Heart right ventricle (tissue), 16 donors: Measurements from ENCODE around the gene CMYA5. TPM values are rescaled to one million over a fixed set of nuclear protein-coding genes. Genes with fewer than 3 reads are reported as not detected.
A peak's percentile ranks its signal among the peaks of the same experiment; 100 is the strongest.

Source experiments
- ATAC-seq, 8 donors: fragments of 200-7000 bp; cut with Tn5 transposase; one replicate each; pipeline ENCODE4 v1.9.1; 2020; ENCODE audit warnings: mild to moderate bottlenecking in 8 of 8, moderate library complexity in 8 of 8, moderate number of reproducible peaks in 1 of 8
- DNase-seq, 2 donors: peaks; one replicate each; pipeline ENCODE4 v3.0.0-alpha.2; 2020
- H3K27ac ChIP-seq, 10 donors: fragments of 200-600 bp; sonication (generic) in 2 of 10; one replicate each; pipeline versions ENCODE4 v1.5.0 to v1.8.0; 2020 to 2022; ENCODE audit warnings: mild to moderate bottlenecking in 3 of 10
- H3K27me3 ChIP-seq, 7 donors: fragments of 200-600 bp; one replicate each; pipeline ENCODE4 v1.8.0; 2021 to 2022; ENCODE audit warnings: mild to moderate bottlenecking in 2 of 7
- H3K36me3 ChIP-seq, 9 donors: fragments of 200-600 bp; sonication (generic) in 1 of 9; one replicate each; pipeline versions ENCODE4 v1.5.0 to v1.8.0; 2020 to 2022; ENCODE audit warnings: mild to moderate bottlenecking in 2 of 9
- H3K4me1 ChIP-seq, 9 donors: fragments of 200-600 bp; sonication (generic) in 1 of 9; one replicate each; pipeline versions ENCODE4 v1.5.0 to v1.8.0; 2020 to 2022; ENCODE audit warnings: mild to moderate bottlenecking in 4 of 9
- H3K4me3 ChIP-seq, 10 donors: fragments of 200-600 bp; sonication (generic) in 2 of 10; one replicate each; pipeline versions ENCODE4 v1.5.0 to v1.8.0; 2020 to 2022; ENCODE audit warnings: mild to moderate bottlenecking in 7 of 10, moderate library complexity in 2 of 10
- H3K9me3 ChIP-seq, 11 donors: fragments of 200-600 bp in 10 of 11; sonication (generic) in 2 of 11; one replicate each; pipeline versions ENCODE4 v1.5.0 to v1.8.0; 2013 to 2022; ENCODE audit warnings: mild to moderate bottlenecking in 2 of 11, control low read depth in 1 of 11, moderate library complexity in 1 of 11
- CTCF ChIP-seq, 9 donors: fragments of 200-600 bp; sonication (generic) in 2 of 9; IDR thresholded peaks; one replicate each; pipeline versions ENCODE4 v1.5.0 to v1.8.0; 2021 to 2022; ENCODE audit warnings: antibody characterized with exemption in 9 of 9, mild to moderate bottlenecking in 5 of 9, moderate library complexity in 1 of 9
- WGBS, 2 donors: extraction: QIAGEN DNeasy Blood & Tissue Kit; methylation state at CpG; one replicate each; pipeline ENCODE4 v1.1.7; 2013; ENCODE audit warnings: inconsistent platforms in 1 of 2; 5-methylcytosine and 5-hydroxymethylcytosine counted together
- intact Hi-C, 10 donors: fragments of 100-400 bp; cut with DNase I; formaldehyde crosslinking; loops; one replicate each; pipeline versions ENCODE4 v1.11.1 to v1.14.2; 2022
- polyA plus RNA-seq, 2 donors: library from polyadenylated mRNA; stranded (reverse); fragments of 200-250 nt; gene quantifications; one replicate each; pipeline ENCODE4 v1.2.3, GENCODE V29; 2013
- total RNA-seq, 10 donors: library from RNA; stranded (reverse); fragmentation: NEBNext Ultra II Directional in 3 of 10; extraction: Animal tissue kit (Norgen Biotek cat#: 25700) in 3 of 10; gene quantifications; one replicate each; pipeline versions ENCODE4 v1.2.1 to v1.2.4, GENCODE V29; 2021 to 2023
- donor health status: Arrhythmogenic right ventricular cardiomyopathy.
- donor health status: ischemic (EF 13 %, LVEDD 7.1; RV severe dilation, severe dysfunction).
- donor health status: healthy with polysubstance abuse.
- donor health status: DM: no; HTN: yes; CAD: no.
- donor health status: DM: no; HTN: no; CAD: no.
- donor health status: ischemic (EF 25% LVEDD 6.9; RV normal size, moderate dysfunction).
- donor health status: ischemic (EF 25% LVEDD 5.7; RV mildly dilated, moderate dysfunction).
- donor health status: healthy.
- donor health status: DM: yes; HTN: yes; CAD: no.
- donor health status: Ischemic cardiomyopathy.
- donor health status: ischemic (EF 35%, LVEDD 5.7; RV mildly dilated, moderate dysfunction).
- donor health status: nonischemic (EF 11% LVEDD 7.7; RV severe dilation, severe dysfunction).
- donor health status: DM: yes; HTN: yes; CAD: no.
- donor health status: PGD.
- donor health status: ischemic (EF 29% LVEDD 5.4; RV normal size, mild dysfunction).
- donor health status: nonischemic (EF 23%, LVEDD 6.1; RV moderate dilation, normal function).

CMYA5 gene
- total and polyA plus RNA-seq, 12 donors = 202 to 1,721 (median 979) TPM

DNA sequence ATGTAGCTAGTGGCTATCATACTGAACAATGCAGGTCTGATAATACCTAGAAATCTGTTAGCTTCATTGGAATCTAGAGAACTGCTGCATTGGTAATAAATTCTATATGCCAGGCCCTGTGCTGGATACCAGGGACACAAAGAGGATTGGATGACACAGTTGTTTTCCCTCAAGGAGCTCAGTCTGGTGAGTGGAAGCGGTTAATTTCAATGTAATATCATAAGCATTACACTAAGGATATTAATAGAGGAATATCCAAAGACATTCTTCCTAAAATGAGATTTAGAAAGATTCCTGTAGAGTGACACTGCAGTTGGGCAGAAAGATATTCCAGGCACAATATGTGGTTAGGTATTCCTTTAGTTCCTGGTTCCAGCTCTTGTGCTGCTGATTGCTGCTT, 5.9 kb downstream of the CMYA5 start:
- DNase-seq (no peak), ATAC-seq (peak in 2 of 8 donors; percentile 10 to 23)
- Histone ChIP-seq H3K36me3 (peaks cover 0 to 4% (median 0%) of the 10 kb centered on the region in 9 donors), H3K27me3 (no peaks in the 10 kb centered on the region), H3K27ac (peak overlapping the region; percentile 34 to 99 (median 88)), H3K4me1 (peaks cover 0 to 63% (median 32%) of the 10 kb centered on the region in 9 donors), H3K9me3 (no peaks in the 10 kb centered on the region), H3K4me3 (peak overlapping the region in 4 of 10 donors; percentile 0 to 63 (median 4))
- WGBS, 2 donors = 68 to 74% methylated on average over 1 of the region's 1 CpG
- intact Hi-C loops = loop anchor here in 3 of 10 donors (5.0 to 10.0 kb wide), 3 partner anchors 47 to 162 kb away; no protein-coding TSS in a partner anchor
- no peak for TF ChIP-seq CTCF (IDR thresholded peaks at IDR 0.05)

DNA sequence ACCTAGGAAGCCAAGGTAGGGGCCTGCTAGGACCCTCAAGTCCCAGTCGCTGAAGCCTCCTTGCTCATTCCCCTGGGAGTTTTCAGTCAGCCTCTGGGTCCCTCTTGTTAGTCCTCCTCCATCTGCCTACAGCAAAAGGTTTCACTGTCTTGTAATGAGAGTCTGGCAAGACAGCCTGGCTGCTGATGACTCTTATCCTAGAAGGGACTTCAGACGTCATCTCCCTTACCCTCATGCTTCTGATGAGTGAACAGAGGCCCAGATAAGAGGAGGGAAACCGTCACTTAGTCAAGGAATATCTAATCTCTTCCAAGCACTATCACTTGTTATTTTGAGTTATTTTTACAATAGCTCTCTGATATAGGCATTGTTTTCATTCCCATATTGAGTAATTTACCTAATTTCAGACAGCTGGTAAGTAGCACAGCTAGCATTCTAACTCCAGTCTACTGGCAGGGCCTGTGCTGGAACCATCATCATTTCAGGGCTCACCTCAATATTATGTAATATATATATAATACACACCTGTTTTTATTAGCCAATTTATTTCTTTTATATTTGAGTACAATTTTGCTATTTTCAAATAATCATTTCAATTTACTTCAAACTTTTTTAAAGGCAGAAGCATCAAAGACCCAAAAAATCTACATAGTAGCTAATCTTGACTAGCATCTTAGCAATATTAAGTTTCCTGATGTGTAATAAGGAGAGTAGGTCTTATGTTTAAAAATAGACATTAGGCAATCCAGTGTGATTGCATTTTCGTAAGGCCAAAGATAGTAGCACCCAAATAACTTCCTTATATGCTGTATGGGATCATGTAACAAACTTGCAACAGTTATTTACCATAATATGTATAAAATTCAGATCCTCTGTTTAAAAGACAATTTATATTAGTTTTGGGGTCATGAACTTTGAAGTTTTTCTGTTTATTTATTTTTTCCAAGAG, 7.9 kb downstream of the CMYA5 start:
- intact Hi-C loops = loop anchor here in 3 of 10 donors (5.0 to 10.0 kb wide), 3 partner anchors 45 to 160 kb away; no protein-coding TSS in a partner anchor
- Histone ChIP-seq H3K36me3 (peaks cover 0 to 4% (median 0%) of the 10 kb centered on the region in 9 donors), H3K4me1 (peaks cover 0 to 64% (median 31%) of the 10 kb centered on the region in 9 donors), H3K9me3 (no peaks in the 10 kb centered on the region), H3K27me3 (no peaks in the 10 kb centered on the region), H3K27ac (peak overlapping the region; percentile 47 to 99 (median 88)), H3K4me3 (no peak overlapping the region)
- 29 to 36% methylated on average over 4 of the region's 4 CpGs for WGBS, 2 donors
- no peak for TF ChIP-seq CTCF (IDR thresholded peaks at IDR 0.05)
- DNase-seq (peak in 1 of 2 donors; percentile 64), ATAC-seq (peak; percentile 52 to 89 (median 84))

- intact Hi-C loops = loop anchor here in 5 of 10 donors (5.0 to 10.0 kb wide), 4 partner anchors 42 to 375 kb away; no protein-coding TSS in a partner anchor
- DNase-seq = no peak
- H3K36me3 ChIP-seq = peaks cover 0 to 4% (median 0%) of the 10 kb centered on the region in 9 donors
- peak overlapping the region in 9 of 10 donors; percentile 42 to 99 (median 90) for H3K27ac ChIP-seq
- no peaks in the 10 kb centered on the region for H3K27me3 ChIP-seq
- H3K4me1 ChIP-seq = peaks cover 0 to 77% (median 41%) of the 10 kb centered on the region in 9 donors
- no peak for ATAC-seq
- H3K4me3 ChIP-seq = no peak overlapping the region
- H3K9me3 ChIP-seq = no peaks in the 10 kb centered on the region
- 85 to 86% methylated on average over 4 of the region's 4 CpGs for WGBS, 2 donors
- TF ChIP-seq CTCF (IDR thresholded peaks at IDR 0.05) = no peak
Observed at GRCh38 chr5:79699763-79700400, 10.2 kb downstream of the CMYA5 start.
